Stimulated activated CD8-positive, alpha-beta memory T cell treated with anti-CD3 and anti-CD28 coated beads, Interleukin-15, amount 100 ng/mL, for 4 hours (primary cell): ENCODE results near the gene CACNG6.

Source experiments
- DNase-seq, 2 donors: peaks; one replicate each; pipeline ENCODE4 v3.0.0-alpha.2; 2020; ENCODE audit warnings: low read depth in 2 of 2

Gene CACNG6

GRCh38 chr19:54045771-54046170 is 54.3 kb downstream of the CACNG6 start:
- DNase-seq = no peak

- DNase-seq = no peak
These were observed 56.2 kb downstream of the CACNG6 start for GRCh38 chr19:54047616-54048015.
